Stomach (tissue), 4 donors: ENCODE results near the gene FUOM.

ENCODE experiments used
- EP300 ChIP-seq: sonication (generic); formaldehyde crosslinking; IDR thresholded peaks from one replicate; pipeline ENCODE4 v1.6.1; 2017; ENCODE audit warnings: antibody characterized with exemption
- POLR2A ChIP-seq, 4 donors: fragments of 450-650 bp; IDR thresholded peaks; one replicate each; pipeline ENCODE4 v1.6.1; 2016; ENCODE audit warnings: antibody characterized with exemption in 4 of 4, control low read depth in 2 of 4, mild to moderate bottlenecking in 1 of 4, moderate library complexity in 1 of 4
- TF ChIP-seq, protein P1 (sequence below), 7 experiments: fragments of 450-650 bp in 4 of 7; fragments of 200-600 bp in 3 of 7; sonication (generic) in 3 of 7; IDR thresholded peaks; one replicate each; pipeline ENCODE4 v1.5.1; 2016 to 2019; ENCODE audit warnings: antibody characterized with exemption in 7 of 7, control low read depth in 2 of 7, mild to moderate bottlenecking in 1 of 7

GRCh38 chr10:133361773-133362441, 4.1 kb upstream of the FUOM start:
- TF ChIP-seq, protein P1, sequence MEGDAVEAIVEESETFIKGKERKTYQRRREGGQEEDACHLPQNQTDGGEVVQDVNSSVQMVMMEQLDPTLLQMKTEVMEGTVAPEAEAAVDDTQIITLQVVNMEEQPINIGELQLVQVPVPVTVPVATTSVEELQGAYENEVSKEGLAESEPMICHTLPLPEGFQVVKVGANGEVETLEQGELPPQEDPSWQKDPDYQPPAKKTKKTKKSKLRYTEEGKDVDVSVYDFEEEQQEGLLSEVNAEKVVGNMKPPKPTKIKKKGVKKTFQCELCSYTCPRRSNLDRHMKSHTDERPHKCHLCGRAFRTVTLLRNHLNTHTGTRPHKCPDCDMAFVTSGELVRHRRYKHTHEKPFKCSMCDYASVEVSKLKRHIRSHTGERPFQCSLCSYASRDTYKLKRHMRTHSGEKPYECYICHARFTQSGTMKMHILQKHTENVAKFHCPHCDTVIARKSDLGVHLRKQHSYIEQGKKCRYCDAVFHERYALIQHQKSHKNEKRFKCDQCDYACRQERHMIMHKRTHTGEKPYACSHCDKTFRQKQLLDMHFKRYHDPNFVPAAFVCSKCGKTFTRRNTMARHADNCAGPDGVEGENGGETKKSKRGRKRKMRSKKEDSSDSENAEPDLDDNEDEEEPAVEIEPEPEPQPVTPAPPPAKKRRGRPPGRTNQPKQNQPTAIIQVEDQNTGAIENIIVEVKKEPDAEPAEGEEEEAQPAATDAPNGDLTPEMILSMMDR (IDR thresholded peaks at IDR 0.05): no peak
- TF ChIP-seq POLR2A (IDR thresholded peaks at IDR 0.05) (no peak), EP300 (no peak)
